ENCODE measurements around the gene EMX1.

EMX1 gene

DNA sequence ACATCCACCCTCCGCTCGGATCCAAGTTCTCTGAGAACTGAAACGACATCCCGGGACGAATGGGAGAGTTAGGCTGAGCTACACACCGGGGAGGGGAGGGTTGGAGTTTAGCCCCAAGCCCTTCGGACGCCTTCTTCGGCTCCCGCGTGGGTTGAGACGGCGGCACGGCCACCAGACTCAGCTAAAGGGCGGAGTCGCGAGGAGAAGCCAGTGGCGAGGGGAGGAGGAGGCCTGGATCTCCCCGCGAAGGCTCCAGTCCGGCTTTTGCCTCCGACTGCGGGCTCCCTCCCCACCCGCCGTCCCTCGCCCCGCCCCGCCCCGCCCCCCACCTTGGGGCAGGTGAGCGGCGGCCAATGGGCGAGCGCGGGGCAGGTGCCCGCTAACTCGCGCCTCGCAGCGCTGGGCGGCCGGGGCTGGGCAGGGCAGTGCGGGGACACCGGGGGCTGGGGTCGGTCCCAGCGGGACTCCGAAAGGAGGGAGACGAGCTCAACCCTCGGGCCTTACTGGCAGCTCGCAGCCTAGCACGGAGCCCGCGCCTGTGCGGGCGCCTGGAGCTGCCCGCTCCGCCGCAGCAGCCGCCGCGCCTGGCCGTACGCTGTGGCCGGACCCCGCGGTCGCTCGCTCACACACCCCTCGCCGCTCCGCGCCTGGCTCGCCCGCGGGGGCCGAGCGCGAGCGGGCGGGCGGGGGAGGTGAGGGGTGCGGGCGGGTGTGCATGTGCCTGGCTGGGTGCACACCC, at the start of gene EMX1:
Gene EMX1, plus strand, starts transcription at position 382 of the 739 bp plus-strand sequence. Its CDS starts 334 bp downstream, at position 716.
- H3K36me3 ChIP-seq (ENCODE audit: control insufficient read depth in 2 of 2, insufficient read depth in 1 of 2, low read length in 2 of 2): no peaks in the 10 kb centered on the region
- ChIA-PET CTCF (interaction anchor here (0.6 to 3.4 kb wide), 8 partner anchors 17 to 331 kb away, joined by 3 to 20 read pairs (median 4); partner anchors contain the start of gene SPR), POLR2A (interaction anchor here (1.3 to 1.9 kb wide), 4 partner anchors 11 to 31 kb away, joined by 3 to 9 read pairs (median 4); partner anchors contain the start of gene SPR)
- no peaks in the 10 kb centered on the region for H3K4me1 ChIP-seq (ENCODE audit: control insufficient read depth, insufficient read depth, low read length)
- peak within 1 kb of the TSS; percentile 14; the same call in 1 of the 2 replicates for H3K27ac ChIP-seq (ENCODE audit: extremely low read depth, low read depth, low read length)
- H3K4me3 ChIP-seq (ENCODE audit: low read depth, low read length): peak within 1 kb of the TSS; percentile 51
- H3K9me3 ChIP-seq (ENCODE audit: control insufficient read depth, insufficient read depth, low read depth, low read length): no peaks in the 10 kb centered on the region
- TF ChIP-seq ZNF629 (tag by site-specific recombination; IDR thresholded peaks at IDR 0.05) (no peak), GLI4 (tag by site-specific recombination; IDR thresholded peaks at IDR 0.05) (no peak), KLF10 (tag by site-specific recombination; IDR thresholded peaks at IDR 0.05) (no peak), ZNF529 (tag by site-specific recombination; IDR thresholded peaks at IDR 0.05; ENCODE audit: insufficient replicate concordance) (no peak), ZBTB20 (tag by site-specific recombination; IDR thresholded peaks at IDR 0.05) (peak; percentile 41; the same call in 1 of the 2 replicates), ZNF214 (tag by site-specific recombination; IDR thresholded peaks at IDR 0.05; ENCODE audit: borderline replicate concordance) (no peak), GLIS1 (tag by site-specific recombination; IDR thresholded peaks at IDR 0.05) (no peak), ZNF112 (tag by site-specific recombination; IDR thresholded peaks at IDR 0.05) (no peak), SP7 (tag by site-specific recombination; IDR thresholded peaks at IDR 0.05) (no peak), ZNF791 (tag by site-specific recombination; IDR thresholded peaks at IDR 0.05) (no peak), ZNF24 (tag by site-specific recombination; IDR thresholded peaks at IDR 0.05) (no peak), ZSCAN18 (tag by site-specific recombination; IDR thresholded peaks at IDR 0.05) (no peak), KLF1 (tag by site-specific recombination; IDR thresholded peaks at IDR 0.05) (peak; percentile 28; the same call in 1 of the 2 replicates), ZNF777 (tag by site-specific recombination; IDR thresholded peaks at IDR 0.05; ENCODE audit: borderline replicate concordance) (no peak), ZNF138 (tag by site-specific recombination; IDR thresholded peaks at IDR 0.05; ENCODE audit: borderline replicate concordance) (no peak), ZSCAN16 (tag by site-specific recombination; IDR thresholded peaks at IDR 0.05) (no peak), ELK4 (IDR thresholded peaks at IDR 0.05; ENCODE audit: borderline replicate concordance, low read depth, low read length) (no peak), ZSCAN23 (tag by site-specific recombination; IDR thresholded peaks at IDR 0.05) (no peak), HIC1 (tag by site-specific recombination; IDR thresholded peaks at IDR 0.05) (no peak)
- TF ChIP-seq, protein P1, sequence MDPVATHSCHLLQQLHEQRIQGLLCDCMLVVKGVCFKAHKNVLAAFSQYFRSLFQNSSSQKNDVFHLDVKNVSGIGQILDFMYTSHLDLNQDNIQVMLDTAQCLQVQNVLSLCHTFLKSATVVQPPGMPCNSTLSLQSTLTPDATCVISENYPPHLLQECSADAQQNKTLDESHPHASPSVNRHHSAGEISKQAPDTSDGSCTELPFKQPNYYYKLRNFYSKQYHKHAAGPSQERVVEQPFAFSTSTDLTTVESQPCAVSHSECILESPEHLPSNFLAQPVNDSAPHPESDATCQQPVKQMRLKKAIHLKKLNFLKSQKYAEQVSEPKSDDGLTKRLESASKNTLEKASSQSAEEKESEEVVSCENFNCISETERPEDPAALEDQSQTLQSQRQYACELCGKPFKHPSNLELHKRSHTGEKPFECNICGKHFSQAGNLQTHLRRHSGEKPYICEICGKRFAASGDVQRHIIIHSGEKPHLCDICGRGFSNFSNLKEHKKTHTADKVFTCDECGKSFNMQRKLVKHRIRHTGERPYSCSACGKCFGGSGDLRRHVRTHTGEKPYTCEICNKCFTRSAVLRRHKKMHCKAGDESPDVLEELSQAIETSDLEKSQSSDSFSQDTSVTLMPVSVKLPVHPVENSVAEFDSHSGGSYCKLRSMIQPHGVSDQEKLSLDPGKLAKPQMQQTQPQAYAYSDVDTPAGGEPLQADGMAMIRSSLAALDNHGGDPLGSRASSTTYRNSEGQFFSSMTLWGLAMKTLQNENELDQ (tag by site-specific recombination; IDR thresholded peaks at IDR 0.05; ENCODE audit: low read depth): no peak
- TF ChIP-seq, protein P2, sequence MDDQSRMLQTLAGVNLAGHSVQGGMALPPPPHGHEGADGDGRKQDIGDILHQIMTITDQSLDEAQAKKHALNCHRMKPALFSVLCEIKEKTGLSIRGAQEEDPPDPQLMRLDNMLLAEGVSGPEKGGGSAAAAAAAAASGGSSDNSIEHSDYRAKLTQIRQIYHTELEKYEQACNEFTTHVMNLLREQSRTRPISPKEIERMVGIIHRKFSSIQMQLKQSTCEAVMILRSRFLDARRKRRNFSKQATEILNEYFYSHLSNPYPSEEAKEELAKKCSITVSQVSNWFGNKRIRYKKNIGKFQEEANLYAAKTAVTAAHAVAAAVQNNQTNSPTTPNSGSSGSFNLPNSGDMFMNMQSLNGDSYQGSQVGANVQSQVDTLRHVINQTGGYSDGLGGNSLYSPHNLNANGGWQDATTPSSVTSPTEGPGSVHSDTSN (CRISPR knock-in tag; IDR thresholded peaks at IDR 0.05): 0 out of 2 replicates have a peak, but pooled peaks have one; percentile 21
- TF ChIP-seq, protein P3, sequence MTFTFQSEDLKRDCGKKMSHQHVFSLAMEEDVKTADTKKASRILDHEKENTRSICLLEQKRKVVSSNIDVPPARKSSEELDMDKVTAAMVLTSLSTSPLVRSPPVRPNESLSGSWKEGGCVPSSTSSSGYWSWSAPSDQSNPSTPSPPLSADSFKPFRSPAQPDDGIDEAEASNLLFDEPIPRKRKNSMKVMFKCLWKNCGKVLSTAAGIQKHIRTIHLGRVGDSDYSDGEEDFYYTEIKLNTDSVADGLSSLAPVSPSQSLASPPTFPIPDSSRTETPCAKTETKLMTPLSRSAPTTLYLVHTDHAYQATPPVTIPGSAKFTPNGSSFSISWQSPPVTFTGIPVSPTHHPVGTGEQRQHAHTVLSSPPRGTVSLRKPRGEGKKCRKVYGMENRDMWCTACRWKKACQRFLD (tag by site-specific recombination; IDR thresholded peaks at IDR 0.05): no peak
- TF ChIP-seq, protein P4, sequence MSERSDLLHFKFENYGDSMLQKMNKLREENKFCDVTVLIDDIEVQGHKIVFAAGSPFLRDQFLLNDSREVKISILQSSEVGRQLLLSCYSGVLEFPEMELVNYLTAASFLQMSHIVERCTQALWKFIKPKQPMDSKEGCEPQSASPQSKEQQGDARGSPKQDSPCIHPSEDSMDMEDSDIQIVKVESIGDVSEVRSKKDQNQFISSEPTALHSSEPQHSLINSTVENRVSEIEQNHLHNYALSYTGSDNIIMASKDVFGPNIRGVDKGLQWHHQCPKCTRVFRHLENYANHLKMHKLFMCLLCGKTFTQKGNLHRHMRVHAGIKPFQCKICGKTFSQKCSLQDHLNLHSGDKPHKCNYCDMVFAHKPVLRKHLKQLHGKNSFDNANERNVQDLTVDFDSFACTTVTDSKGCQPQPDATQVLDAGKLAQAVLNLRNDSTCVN (tag by site-specific recombination; optimal IDR thresholded peaks at IDR 0.05): peak; percentile 36
- TF ChIP-seq, protein P5, sequence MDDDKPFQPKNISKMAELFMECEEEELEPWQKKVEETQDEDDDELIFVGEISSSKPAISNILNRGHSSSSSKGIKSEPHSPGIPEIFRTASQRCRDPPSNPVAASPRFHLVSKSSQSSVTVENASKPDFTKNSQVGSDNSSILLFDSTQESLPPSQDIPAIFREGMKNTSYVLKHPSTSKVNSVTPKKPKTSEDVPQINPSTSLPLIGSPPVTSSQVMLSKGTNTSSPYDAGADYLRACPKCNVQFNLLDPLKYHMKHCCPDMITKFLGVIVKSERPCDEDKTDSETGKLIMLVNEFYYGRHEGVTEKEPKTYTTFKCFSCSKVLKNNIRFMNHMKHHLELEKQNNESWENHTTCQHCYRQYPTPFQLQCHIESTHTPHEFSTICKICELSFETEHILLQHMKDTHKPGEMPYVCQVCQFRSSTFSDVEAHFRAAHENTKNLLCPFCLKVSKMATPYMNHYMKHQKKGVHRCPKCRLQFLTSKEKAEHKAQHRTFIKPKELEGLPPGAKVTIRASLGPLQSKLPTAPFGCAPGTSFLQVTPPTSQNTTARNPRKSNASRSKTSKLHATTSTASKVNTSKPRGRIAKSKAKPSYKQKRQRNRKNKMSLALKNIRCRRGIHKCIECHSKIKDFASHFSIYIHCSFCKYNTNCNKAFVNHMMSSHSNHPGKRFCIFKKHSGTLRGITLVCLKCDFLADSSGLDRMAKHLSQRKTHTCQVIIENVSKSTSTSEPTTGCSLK (tag by site-specific recombination; IDR thresholded peaks at IDR 0.05): no peak

Data from HEK293 (cell line).